ENCODE measurements around the gene IER2.

The IER2 gene

DNA sequence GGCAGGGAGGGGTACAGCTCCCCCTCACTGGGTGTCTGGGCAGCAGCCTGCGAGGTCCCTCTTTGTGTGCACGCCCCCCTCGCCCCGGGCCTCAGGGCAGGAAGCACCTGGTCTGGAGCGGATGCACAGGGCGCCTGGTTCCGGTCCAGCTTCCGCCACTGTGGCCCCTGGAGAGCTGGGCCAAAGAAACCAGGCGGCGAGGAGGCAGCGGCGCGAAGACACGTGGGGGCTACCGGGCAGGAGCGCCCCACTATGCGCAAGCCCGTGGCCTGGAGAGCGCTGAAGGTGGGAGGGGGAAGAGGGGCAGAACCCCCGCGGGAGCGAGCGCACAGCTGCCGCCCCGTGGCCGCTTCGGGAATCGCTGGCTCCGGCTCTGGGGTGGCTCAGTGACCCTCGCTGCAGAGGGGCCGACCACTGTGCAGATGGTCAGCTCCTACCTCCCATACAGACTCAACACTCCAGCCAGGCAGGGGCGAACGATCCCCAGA is 45.8 kb upstream of the IER2 start:
- Histone ChIP-seq H3K9me3 (replicated peaks in 1 of 11) (no peaks in the 10 kb centered on the region), H3K9ac (peak overlapping the region; percentile 73 to 98 (median 94)), H3K4me1 (peaks cover 50 to 88% (median 82%) of the 10 kb centered on the region in 10 experiments), H3K4me3 (peak overlapping the region; percentile 45 to 73 (median 60)), H3K27me3 (no peaks in the 10 kb centered on the region), H4K20me1 (peaks cover 3 to 30% (median 25%) of the 10 kb centered on the region in 11 experiments; a peak in 16 of 22 replicates), H3K27ac (peak overlapping the region; percentile 78 to 99 (median 97)), H3K4me2 (peak overlapping the region; percentile 79 to 100 (median 98)), H3K36me3 (peaks cover 19 to 57% (median 34%) of the 10 kb centered on the region in 11 experiments)
- no peak; a peak in 1 of 22 replicates for TF ChIP-seq Cebpa-rat (IDR thresholded peaks at IDR 0.05)

DNA sequence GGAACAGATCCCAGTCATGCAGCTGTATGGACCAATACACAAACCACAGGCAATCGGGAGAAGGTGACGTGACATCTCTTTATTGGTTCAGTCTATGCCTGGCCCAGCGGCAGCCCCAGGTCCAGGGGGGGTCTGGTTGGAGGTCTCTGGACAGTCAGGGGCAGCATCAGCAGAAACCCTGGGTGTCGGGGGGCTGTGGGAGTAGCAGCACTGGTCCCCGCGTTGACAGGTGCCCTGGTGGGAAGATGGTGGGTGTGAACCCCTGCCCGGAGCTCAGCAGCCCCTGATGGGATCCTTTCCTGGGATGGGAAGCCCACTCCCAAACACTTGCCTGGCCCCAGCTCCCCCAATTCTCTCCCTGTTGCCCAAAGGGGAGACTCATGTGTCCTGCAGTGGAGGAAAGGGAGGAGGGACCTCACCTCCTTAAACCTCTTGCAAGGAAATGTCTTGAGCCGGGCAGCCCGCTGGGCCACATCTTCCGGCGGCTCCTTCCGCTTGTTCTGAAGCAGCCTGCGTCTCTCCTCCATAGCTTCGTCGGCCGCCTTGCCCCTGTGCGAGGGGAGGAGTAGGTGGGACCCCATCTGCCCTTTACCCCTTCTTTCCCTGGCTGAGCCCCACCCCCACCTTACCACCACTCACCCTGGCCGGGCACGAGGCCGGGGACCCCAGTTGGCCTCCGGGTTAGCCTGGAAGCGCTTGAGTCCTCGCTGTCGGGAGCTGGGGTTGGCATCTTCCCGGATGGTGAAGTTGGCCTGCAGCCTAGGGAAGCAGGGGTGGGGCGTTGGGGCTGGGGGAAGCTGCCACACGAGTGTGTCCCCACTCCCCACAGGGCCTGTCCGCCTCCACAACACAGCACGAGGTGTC is 45.1 kb upstream of the IER2 start:
- Histone ChIP-seq H3K9ac (peak overlapping the region; percentile 73 to 98 (median 94)), H3K4me1 (peaks cover 44 to 85% (median 75%) of the 10 kb centered on the region in 10 experiments), H3K4me3 (peak overlapping the region; percentile 45 to 73 (median 60)), H4K20me1 (peaks cover 3 to 23% (median 19%) of the 10 kb centered on the region in 11 experiments; a peak in 16 of 22 replicates), H3K27me3 (no peaks in the 10 kb centered on the region), H3K9me3 (replicated peaks in 1 of 11) (no peaks in the 10 kb centered on the region), H3K36me3 (peaks cover 20 to 57% (median 35%) of the 10 kb centered on the region in 11 experiments), H3K27ac (peak overlapping the region; percentile 78 to 99 (median 97)), H3K4me2 (peak overlapping the region; percentile 79 to 100 (median 98))
- TF ChIP-seq Cebpa-rat (IDR thresholded peaks at IDR 0.05): no peak

DNA sequence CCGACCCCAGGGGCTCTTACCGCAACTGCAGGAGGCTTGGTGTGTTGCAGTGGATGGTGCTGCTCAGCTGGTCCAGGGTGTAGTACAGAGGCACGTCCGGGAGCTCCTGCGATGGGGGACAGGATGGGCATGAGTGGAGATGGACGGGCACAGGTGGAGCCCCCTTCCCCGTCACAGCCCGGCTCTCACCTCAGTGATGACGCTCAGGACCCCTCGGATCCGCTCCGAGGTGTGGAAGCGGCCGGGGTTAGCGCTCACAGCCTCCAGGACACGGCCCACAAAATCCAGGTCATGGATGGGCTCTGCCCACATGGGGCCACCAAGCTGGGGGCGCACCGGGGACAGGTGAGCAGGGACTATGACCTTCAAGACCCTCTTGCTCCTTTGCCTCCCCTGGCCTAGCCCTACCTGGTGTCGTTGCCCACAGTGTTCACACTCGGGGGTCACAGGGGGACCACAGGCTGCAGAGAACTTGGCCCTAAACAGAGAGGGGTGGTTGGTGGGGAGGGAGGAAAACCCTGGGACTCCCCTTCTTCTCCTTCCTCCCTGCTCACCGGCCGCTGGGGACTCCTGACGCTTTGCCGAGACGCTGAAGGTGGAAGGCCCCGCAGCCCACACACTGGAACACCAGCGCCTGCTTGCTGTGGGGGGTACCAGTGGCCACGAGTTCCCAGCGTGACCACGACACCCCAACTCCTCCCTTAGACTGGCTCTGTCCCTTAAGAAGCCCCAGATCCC is 40.7 kb upstream of the IER2 start:
- Histone ChIP-seq H3K9me3 (replicated peaks in 1 of 11) (no peaks in the 10 kb centered on the region), H3K9ac (peak overlapping the region in 4 of 11 experiments; percentile 9 to 41 (median 24); a peak in 2 of 22 replicates), H3K27me3 (no peaks in the 10 kb centered on the region), H3K27ac (peak overlapping the region in 4 of 11 experiments; percentile 13 to 59 (median 30); a peak in 5 of 22 replicates), H4K20me1 (peaks cover 0 to 6% (median 0%) of the 10 kb centered on the region in 11 experiments; a peak in 1 of 22 replicates), H3K4me3 (no peak overlapping the region), H3K36me3 (peaks cover 38 to 83% (median 70%) of the 10 kb centered on the region in 11 experiments), H3K4me2 (peak overlapping the region in 1 of 11 experiments; percentile 76; a peak in 2 of 22 replicates), H3K4me1 (peaks cover 21 to 57% (median 43%) of the 10 kb centered on the region in 10 experiments)
- TF ChIP-seq Cebpa-rat (IDR thresholded peaks at IDR 0.05): no peak

DNA sequence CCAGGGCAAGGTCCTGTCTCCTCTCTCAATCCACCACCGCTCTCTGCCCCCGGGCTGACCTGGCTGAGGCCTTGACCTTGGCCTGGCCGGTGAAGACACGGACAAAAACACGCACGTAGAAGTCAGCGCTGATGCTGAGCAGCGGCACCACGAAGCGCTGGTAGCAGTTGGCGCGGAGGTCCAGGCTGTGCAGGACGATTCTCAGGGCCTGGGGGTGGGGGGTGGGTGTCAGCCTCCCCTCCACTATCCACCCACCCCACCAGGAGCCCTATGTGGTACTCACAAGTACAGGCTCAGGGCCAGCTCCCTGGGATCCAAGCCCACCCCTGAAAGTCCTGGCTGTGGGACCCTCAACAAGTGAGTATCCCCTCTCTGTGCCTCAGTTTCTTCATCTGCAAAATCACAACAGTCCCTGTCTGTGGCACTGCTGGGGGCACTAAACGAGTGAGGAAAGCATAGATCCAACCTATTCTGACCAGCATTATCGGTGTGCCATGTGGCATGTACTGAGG is 40.1 kb upstream of the IER2 start:
- Histone ChIP-seq H3K4me1 (peaks cover 21 to 57% (median 43%) of the 10 kb centered on the region in 10 experiments), H4K20me1 (peaks cover 0 to 6% (median 0%) of the 10 kb centered on the region in 11 experiments; a peak in 1 of 22 replicates), H3K9me3 (replicated peaks in 1 of 11) (no peaks in the 10 kb centered on the region), H3K4me3 (no peak overlapping the region), H3K27me3 (no peaks in the 10 kb centered on the region), H3K4me2 (no peak overlapping the region), H3K36me3 (peaks cover 38 to 90% (median 76%) of the 10 kb centered on the region in 11 experiments), H3K27ac (peak overlapping the region in 3 of 11 experiments; percentile 9 to 43 (median 16); a peak in 5 of 22 replicates), H3K9ac (peak overlapping the region in 4 of 11 experiments; percentile 13 to 42 (median 36); a peak in 4 of 22 replicates)
- no peak for TF ChIP-seq Cebpa-rat (IDR thresholded peaks at IDR 0.05)

DNA sequence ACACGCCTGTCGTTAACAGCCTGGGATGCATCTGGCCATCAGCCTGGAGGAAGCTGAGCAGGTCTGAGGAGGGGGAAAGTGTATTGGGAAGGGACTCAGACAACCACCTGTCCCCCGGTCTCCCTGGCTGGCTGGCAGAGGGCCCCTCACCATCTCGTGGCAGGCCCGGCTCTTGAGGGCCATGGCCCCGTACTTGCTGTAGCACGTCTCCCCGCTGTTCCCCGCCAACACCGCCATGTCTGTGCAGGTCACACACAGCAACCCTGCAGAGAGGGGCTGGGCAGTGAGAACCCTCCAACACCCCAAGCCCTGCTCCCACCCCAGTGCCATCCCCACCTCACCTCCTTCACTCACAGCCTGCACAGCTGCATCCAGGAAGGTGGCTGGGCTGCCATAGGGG is 37.7 kb upstream of the IER2 start:
- Histone ChIP-seq H3K4me1 (peaks cover 23 to 51% (median 39%) of the 10 kb centered on the region in 10 experiments), H3K27ac (no peak overlapping the region), H3K9ac (0 out of 22 replicates have a peak overlapping the region, but pooled peaks of 2 of the 11 experiments have one; percentile 3 to 17), H3K4me2 (no peak overlapping the region), H3K36me3 (peaks cover 34 to 78% (median 71%) of the 10 kb centered on the region in 11 experiments), H3K9me3 (replicated peaks in 1 of 11) (no peaks in the 10 kb centered on the region), H3K27me3 (no peaks in the 10 kb centered on the region), H3K4me3 (no peak overlapping the region), H4K20me1 (peaks cover 0 to 6% (median 0%) of the 10 kb centered on the region in 11 experiments; a peak in 2 of 22 replicates)
- TF ChIP-seq Cebpa-rat (IDR thresholded peaks at IDR 0.05): no peak

DNA sequence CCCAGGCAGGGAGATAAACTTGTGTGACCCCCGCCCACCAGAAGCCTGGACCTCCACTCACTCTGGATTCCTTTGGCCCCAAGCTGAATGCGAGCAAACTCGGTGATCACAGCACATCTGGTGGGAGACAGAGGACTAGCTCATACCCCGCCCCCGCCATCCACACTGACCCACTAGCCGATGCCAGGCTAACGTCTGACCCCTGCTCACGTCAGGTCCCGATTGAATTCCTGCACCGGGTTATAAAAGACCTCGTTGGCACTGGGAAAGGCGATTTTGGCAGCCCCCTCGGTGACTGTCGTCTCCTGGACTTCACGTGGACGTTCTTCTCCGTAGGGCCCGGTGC is 34.3 kb upstream of the IER2 start:
- peak overlapping the region; percentile 44 to 97 (median 89); a peak in 21 of 22 replicates for H3K27ac ChIP-seq
- no peaks in the 10 kb centered on the region for H3K9me3 ChIP-seq (replicated peaks in 1 of 11)
- H3K36me3 ChIP-seq: peaks cover 14 to 62% (median 48%) of the 10 kb centered on the region in 11 experiments
- H3K27me3 ChIP-seq: no peaks in the 10 kb centered on the region
- peaks cover 44 to 50% (median 45%) of the 10 kb centered on the region in 10 experiments for H3K4me1 ChIP-seq
- H3K9ac ChIP-seq: peak overlapping the region; percentile 86 to 99 (median 97)
- H3K4me3 ChIP-seq: peak overlapping the region; percentile 95 to 100 (median 100)
- peak overlapping the region; percentile 94 to 100 (median 97) for H3K4me2 ChIP-seq
- H4K20me1 ChIP-seq: peaks cover 18 to 27% (median 21%) of the 10 kb centered on the region in 11 experiments
- TF ChIP-seq Cebpa-rat (IDR thresholded peaks at IDR 0.05): no peak

DNA sequence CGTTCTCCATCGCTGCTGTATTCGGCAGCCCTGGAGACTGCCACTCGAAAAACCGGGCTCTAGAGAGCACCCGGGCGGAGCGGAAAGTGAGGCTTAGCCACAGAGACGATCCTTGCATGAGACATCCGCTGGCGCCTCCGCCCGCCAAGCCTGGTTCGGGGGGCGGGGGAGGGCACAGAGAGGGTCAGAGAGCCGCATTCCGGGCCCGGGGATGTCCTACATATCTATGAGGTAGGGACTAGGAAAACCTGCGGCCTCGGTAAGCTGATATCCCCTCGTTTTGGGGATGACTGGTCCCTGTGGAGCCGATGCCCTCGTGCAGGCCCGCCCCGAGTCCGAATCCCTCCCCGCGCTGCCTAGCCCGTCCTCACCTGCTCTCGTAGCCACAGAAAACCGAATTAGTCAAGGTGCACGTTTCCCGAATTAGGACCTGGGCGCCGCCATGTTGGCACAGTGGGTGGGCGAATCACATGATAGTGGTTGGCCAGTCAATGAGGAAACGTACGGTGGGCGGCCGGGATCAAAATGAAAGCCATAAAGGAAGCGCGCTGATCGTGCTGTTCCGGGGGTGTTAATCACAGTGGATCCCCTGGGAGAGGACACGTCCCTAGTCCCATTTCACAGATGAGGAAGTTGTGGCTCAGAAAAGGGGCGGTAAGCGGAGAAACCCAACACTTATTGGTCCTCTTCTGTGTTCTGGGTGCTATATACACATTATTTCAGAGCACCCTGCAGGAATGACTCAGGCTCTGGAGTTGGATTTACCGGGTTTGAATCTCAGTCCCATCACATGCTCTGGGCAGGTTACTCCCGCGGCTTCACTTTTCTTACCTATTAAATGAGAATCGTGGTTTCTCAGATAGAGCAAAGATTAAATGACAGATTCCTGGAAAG is 33.7 kb upstream of the IER2 start, which contains the start of gene TRMT1:
Gene TRMT1 (minus strand): TSS at position 459 of the 894 bp plus-strand sequence. CDS start 341 bp downstream, at position 118.
- H3K27ac ChIP-seq: peak within 1 kb of the TSS; percentile 44 to 99 (median 95); a peak in 21 of 22 replicates
- H3K9me3 ChIP-seq (replicated peaks in 1 of 11): no peaks in the 10 kb centered on the region
- no peaks in the 10 kb centered on the region for H3K27me3 ChIP-seq
- H4K20me1 ChIP-seq: peaks cover 25 to 33% (median 27%) of the 10 kb centered on the region in 11 experiments
- H3K4me1 ChIP-seq: peaks cover 50 to 57% (median 52%) of the 10 kb centered on the region in 10 experiments
- H3K9ac ChIP-seq: peak within 1 kb of the TSS; percentile 90 to 99 (median 98)
- no peak for TF ChIP-seq Cebpa-rat (IDR thresholded peaks at IDR 0.05)
- peak within 1 kb of the TSS; percentile 94 to 100 (median 97) for H3K4me2 ChIP-seq
- H3K4me3 ChIP-seq: peak within 1 kb of the TSS; percentile 95 to 100 (median 100)
- peaks cover 17 to 62% (median 53%) of the 10 kb centered on the region in 11 experiments for H3K36me3 ChIP-seq
